Measurements from ENCODE around the gene MAP2K3. TPM values are rescaled to one million over a fixed set of nuclear protein-coding genes. Genes with fewer than 3 reads are reported as not detected.

Gene MAP2K3
- total RNA-seq, 4 donors from 2014 or later, result 3.3 to 37.0 (median 12.5) TPM

- TF ChIP-seq POLR2A (IDR thresholded peaks at IDR 0.05), result peak in 1 of 2 donors; percentile 36
- peak in 1 of 4 experiments; percentile 12 for TF ChIP-seq CTCF (IDR thresholded peaks at IDR 0.05)
- Histone ChIP-seq H3K4me1 (peaks cover 11 to 23% of the 10 kb centered on the region in 2 donors), H3K27ac (peak overlapping the region; percentile 87 to 91), H3K9me3 (no peaks in the 10 kb centered on the region), H3K27me3 (no peaks in the 10 kb centered on the region), H3K36me3 (no peaks in the 10 kb centered on the region), H3K4me3 (peak overlapping the region; percentile 61 to 88)
- peak; percentile 88 to 94 for DNase-seq
- intact Hi-C loops (cut with DNase I; ENCODE audit: low total_unique reads), result no loop called here
These were observed 1.7 kb downstream of the MAP2K3 start for GRCh38 chr17:21286066-21286770.

GRCh38 chr17:21286909-21287702, 2.6 kb downstream of the MAP2K3 start:
- Histone ChIP-seq H3K36me3 (no peaks in the 10 kb centered on the region), H3K27ac (peak overlapping the region; percentile 87 to 91), H3K4me1 (peaks cover 11 to 23% of the 10 kb centered on the region in 2 donors), H3K27me3 (no peaks in the 10 kb centered on the region), H3K4me3 (peak overlapping the region; percentile 16 to 61), H3K9me3 (no peaks in the 10 kb centered on the region)
- intact Hi-C loops (cut with DNase I; ENCODE audit: low total_unique reads), result no loop called here
- TF ChIP-seq CTCF (IDR thresholded peaks at IDR 0.05) (no peak), POLR2A (IDR thresholded peaks at IDR 0.05) (no peak)
- DNase-seq, result no peak

DNA sequence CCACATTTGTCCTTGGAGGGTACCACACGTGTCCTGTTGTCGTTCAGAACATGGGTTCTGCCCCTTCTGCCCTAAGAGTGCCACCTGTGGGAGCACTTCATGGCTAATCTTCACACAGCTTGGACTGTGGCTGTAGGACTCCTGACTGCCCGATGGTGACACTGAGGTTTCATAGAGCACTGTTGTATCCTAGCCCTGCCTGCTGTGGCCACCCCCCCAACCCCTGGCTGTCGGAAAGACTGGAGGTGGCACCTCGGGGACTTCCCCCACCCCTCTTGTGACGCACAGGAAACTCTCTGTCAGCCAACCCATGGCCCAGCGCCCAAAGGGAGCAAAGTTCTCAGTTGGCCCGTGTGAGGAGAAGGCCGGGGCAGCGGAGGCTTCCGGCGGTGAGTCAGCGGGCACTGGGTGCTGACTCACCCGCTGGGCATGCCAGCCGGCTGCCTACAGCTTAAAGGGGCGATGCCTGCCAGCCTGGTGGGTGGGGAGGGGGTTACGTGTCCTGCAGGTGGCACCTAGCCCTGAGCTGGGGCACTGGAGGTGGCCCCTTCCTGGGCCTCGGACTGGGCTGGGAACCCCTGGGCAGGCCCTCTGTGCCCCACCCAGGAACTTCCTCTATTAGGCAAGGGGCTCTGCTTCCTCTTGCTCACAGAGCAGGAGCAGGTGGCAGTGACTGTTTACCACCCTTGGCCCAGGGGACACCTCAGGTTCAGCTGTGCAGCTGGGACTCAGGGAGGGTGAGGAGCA, 3.4 kb downstream of the MAP2K3 start:
- Histone ChIP-seq H3K27ac (peak overlapping the region; percentile 87 to 91), H3K4me1 (peaks cover 11 to 23% of the 10 kb centered on the region in 2 donors), H3K4me3 (peak overlapping the region in 1 of 2 donors; percentile 16), H3K27me3 (no peaks in the 10 kb centered on the region), H3K36me3 (no peaks in the 10 kb centered on the region), H3K9me3 (no peaks in the 10 kb centered on the region)
- intact Hi-C loops (cut with DNase I; ENCODE audit: low total_unique reads), result no loop called here
- DNase-seq, result peak; percentile 88 to 92
- no peak for TF ChIP-seq CTCF (IDR thresholded peaks at IDR 0.05)
- TF ChIP-seq POLR2A (IDR thresholded peaks at IDR 0.05), result no peak

GRCh38 chr17:21288571-21289017, 4.1 kb downstream of the MAP2K3 start:
- Histone ChIP-seq H3K4me1 (peaks cover 11 to 23% of the 10 kb centered on the region in 2 donors), H3K27me3 (no peaks in the 10 kb centered on the region), H3K36me3 (no peaks in the 10 kb centered on the region), H3K4me3 (no peak overlapping the region), H3K27ac (peak overlapping the region; percentile 87 to 91), H3K9me3 (no peaks in the 10 kb centered on the region)
- TF ChIP-seq CTCF (IDR thresholded peaks at IDR 0.05) (no peak), POLR2A (IDR thresholded peaks at IDR 0.05) (no peak)
- intact Hi-C loops (cut with DNase I; ENCODE audit: low total_unique reads), result no loop called here
- no peak for DNase-seq
